Measurements from ENCODE around the gene MDFI.
A peak's percentile ranks its signal among the peaks of the same experiment; 100 is the strongest.

MDFI gene

DNA sequence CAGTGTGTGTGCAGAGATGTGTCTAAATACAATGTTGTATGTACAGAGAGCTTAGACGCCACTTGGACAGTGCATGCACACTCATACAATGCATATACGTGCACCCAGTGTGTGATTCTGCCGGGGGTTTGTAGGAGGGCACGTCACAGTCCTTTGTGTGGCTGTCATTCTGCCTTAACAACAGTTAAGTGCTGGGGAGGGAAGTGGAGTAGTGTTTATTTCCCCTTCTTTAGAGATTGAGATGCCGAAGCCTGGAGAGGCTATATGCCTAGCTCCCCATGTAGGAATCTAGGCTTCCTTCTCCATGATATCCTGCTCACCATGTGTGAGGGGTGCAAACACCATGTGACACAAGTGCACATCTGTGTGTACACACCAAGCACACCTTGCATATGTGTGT lies 38.2 kb downstream of the MDFI start:
- Mint-ChIP-seq H3K27me3 (ENCODE audit: low read depth) (peaks cover 29% of the 10 kb centered on the region), H3K36me3 (ENCODE audit: low read depth) (no peaks in the 10 kb centered on the region), H3K4me3 (no peak overlapping the region), H3K9me3 (no peaks in the 10 kb centered on the region), H3K27ac (peak overlapping the region in 1 of 3 experiments; percentile 4), H3K4me1 (peaks cover 49% of the 10 kb centered on the region)
- TF ChIP-seq, protein P1, sequence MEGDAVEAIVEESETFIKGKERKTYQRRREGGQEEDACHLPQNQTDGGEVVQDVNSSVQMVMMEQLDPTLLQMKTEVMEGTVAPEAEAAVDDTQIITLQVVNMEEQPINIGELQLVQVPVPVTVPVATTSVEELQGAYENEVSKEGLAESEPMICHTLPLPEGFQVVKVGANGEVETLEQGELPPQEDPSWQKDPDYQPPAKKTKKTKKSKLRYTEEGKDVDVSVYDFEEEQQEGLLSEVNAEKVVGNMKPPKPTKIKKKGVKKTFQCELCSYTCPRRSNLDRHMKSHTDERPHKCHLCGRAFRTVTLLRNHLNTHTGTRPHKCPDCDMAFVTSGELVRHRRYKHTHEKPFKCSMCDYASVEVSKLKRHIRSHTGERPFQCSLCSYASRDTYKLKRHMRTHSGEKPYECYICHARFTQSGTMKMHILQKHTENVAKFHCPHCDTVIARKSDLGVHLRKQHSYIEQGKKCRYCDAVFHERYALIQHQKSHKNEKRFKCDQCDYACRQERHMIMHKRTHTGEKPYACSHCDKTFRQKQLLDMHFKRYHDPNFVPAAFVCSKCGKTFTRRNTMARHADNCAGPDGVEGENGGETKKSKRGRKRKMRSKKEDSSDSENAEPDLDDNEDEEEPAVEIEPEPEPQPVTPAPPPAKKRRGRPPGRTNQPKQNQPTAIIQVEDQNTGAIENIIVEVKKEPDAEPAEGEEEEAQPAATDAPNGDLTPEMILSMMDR (IDR thresholded peaks at IDR 0.05; ENCODE audit: unreplicated experiment in 3 of 3), result no peak

DNA sequence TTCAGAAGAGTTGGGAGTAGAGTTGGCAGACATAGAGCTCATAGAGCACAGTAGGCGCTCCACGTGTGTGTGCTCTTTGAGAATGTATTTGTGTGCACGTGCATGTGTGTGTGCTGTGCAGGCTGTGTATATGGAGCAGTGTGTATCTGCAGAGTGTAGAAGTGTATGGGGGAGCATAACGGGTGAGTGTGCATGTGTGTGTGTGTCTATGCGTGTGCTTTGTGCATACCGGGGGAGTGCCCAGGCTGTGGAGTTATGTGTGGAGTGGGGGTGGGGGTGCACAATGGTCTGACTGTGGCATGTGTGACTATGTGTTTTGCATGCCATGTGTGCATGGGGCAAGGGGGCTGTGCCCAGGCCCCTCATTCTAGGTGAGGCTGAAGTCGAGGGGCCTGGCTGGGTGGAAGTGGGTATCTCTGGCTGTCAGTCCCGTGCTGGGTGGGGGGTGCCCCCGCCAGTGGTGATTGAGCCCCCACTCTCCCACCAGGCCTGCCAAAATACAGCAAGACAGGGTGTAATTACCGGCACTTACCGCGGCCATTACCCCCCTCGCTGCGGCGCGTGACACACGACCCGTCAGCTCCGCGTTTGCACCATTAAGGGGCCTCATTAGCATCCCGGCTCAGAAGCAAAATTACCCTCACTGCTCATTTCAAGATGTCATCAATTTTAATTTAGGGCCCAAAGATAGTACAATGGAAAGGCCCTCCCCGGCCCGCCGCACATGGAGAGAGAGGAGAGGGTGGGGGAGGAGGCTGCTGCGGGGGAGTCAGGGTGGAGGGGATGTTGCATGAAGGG lies 39.1 kb downstream of the MDFI start:
- Mint-ChIP-seq H3K9me3 (no peaks in the 10 kb centered on the region), H3K27me3 (ENCODE audit: low read depth) (peaks cover 20% of the 10 kb centered on the region), H3K4me3 (peak overlapping the region; percentile 20 to 50 (median 28)), H3K27ac (peak overlapping the region in 1 of 3 experiments; percentile 4), H3K4me1 (peaks cover 54% of the 10 kb centered on the region), H3K36me3 (ENCODE audit: low read depth) (no peaks in the 10 kb centered on the region)
- TF ChIP-seq, protein P1 (IDR thresholded peaks at IDR 0.05; ENCODE audit: unreplicated experiment in 3 of 3), result no peak

DNA sequence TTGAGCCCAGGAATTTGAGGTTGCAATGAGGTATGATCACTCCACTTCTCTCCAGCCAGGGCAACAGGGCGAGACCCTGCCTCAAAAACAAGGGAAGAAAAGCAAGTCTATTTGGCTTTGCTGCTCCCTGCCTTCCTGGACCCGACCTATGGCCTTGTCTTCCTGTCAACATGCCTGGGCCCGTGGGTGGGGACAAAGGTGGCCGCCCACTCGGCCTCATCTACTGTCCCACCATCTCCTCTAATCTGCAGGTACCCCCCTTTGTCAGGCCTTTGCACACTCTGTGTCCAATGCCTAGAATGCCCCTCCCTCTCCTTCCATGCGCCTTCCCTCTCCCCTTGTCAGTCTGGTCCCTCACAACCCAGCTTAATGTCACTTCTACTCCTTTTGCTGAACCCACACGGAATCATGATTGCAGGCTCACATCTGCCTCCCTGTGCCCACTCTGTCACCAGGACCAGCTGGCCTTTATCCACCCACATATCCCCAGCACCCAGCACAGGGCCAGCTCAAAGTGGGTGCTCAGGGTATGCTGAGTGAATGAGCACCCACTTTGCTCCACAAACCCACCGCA lies 40.3 kb downstream of the MDFI start:
- TF ChIP-seq, protein P1 (IDR thresholded peaks at IDR 0.05; ENCODE audit: unreplicated experiment in 3 of 3), result no peak
- H3K4me1 Mint-ChIP-seq, result peaks cover 57% of the 10 kb centered on the region
- H3K4me3 Mint-ChIP-seq, result no peak overlapping the region
- H3K9me3 Mint-ChIP-seq, result no peaks in the 10 kb centered on the region
- H3K27me3 Mint-ChIP-seq (ENCODE audit: low read depth), result peaks cover 19% of the 10 kb centered on the region
- no peak overlapping the region for H3K27ac Mint-ChIP-seq
- H3K36me3 Mint-ChIP-seq (ENCODE audit: low read depth), result no peaks in the 10 kb centered on the region

DNA sequence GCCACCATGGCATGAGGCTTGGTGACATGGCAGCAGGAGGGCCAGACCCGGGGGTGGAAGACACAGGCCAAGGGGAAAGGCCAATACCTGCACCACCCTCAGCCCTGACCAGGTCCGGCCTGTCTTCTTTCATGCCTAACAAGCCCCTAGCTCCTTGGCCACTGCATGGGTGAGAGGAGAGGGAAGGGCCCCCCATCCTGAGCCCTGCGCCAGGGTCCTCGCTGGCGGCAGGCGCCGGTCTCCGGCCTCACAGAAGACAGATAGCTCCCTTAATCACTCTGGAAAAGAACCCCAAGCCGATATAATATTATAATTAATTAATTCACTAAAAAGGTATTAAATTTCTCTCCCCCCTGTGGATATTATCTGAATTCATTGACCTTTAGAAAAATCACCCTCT lies 41.4 kb downstream of the MDFI start:
- no peak overlapping the region for H3K4me3 Mint-ChIP-seq
- TF ChIP-seq, protein P1 (IDR thresholded peaks at IDR 0.05; ENCODE audit: unreplicated experiment in 3 of 3), result no peak
- H3K4me1 Mint-ChIP-seq, result peaks cover 51% of the 10 kb centered on the region
- H3K27me3 Mint-ChIP-seq (ENCODE audit: low read depth), result peaks cover 10% of the 10 kb centered on the region
- peak overlapping the region in 1 of 3 experiments; percentile 80 for H3K27ac Mint-ChIP-seq
- H3K36me3 Mint-ChIP-seq (ENCODE audit: low read depth), result no peaks in the 10 kb centered on the region
- H3K9me3 Mint-ChIP-seq, result no peaks in the 10 kb centered on the region

DNA sequence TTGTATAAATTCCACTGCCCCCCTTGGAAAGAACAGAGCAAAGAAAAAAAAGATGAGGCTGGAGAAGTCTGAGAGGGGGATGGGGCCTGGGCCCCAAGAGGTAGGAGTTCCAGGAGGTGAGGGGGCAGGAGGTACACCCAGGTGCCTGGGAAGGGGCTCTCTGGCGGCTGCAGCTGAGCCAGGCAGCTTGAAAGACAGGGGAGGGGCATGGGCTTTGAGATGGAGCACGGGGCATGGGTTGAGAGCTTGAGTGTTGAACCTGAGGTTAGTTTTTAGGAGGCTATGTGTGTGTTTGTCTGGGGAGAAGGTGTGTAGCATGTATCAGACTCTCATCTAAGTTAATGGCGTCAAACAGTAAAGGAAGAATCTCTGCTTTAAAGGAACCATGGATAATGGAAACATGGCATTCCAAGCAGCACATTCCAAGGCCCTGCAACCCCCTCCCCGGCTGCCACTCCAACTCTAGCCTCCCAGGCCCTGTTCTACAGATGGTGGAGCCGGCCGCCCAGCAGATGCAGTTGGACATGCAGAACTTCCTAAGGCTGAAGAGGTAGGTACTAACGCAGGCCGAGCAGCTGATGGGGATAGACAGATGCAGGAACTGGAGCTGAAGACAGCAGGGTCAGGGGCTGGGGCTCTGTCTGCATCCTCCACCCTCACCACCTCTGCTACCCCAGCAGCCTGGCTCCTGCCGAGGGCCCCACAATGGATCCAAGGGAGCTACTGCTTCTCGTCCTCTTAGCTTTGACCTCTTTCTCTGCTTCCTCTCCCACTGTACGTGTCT lies 42.1 kb downstream of the MDFI start:
- peaks cover 49% of the 10 kb centered on the region for H3K4me1 Mint-ChIP-seq
- peaks cover 9% of the 10 kb centered on the region for H3K27me3 Mint-ChIP-seq (ENCODE audit: low read depth)
- peak overlapping the region; percentile 12 to 80 (median 69) for H3K27ac Mint-ChIP-seq
- no peaks in the 10 kb centered on the region for H3K9me3 Mint-ChIP-seq
- no peaks in the 10 kb centered on the region for H3K36me3 Mint-ChIP-seq (ENCODE audit: low read depth)
- no peak overlapping the region for H3K4me3 Mint-ChIP-seq
- TF ChIP-seq, protein P1 (IDR thresholded peaks at IDR 0.05; ENCODE audit: unreplicated experiment in 3 of 3), result no peak

Measured in nephron (organoid).